HG02870 (cell line): Measurements from ENCODE around the gene TRIO.

Source experiments
- ATAC-seq: cut with Tn5 transposase; IDR thresholded peaks from one replicate; pipeline ENCODE4 v1.9.1; 2021; ENCODE audit warnings: mild to moderate bottlenecking, moderate library complexity; ENCODE audit not compliant: unreplicated experiment

Gene TRIO

DNA sequence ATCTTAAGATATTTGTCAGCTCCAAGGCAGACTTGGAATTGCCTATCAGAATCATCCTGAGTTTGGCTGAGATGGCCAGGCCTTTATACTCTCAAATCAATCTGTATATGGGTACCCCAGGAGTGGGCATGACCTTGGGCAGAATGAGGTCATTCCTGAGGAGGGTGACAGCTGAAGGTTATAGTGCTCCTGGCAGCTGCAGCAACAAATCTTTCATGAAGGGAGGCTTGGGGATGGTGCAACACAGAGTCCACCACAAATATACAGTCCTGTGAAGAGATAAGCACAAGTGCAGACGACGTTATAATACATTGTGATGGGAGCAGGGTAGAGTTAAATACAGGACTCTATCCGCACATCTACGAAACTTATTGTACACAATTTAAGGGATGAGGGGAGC, 21.1 kb upstream of the TRIO start:
- ATAC-seq: no peak

DNA sequence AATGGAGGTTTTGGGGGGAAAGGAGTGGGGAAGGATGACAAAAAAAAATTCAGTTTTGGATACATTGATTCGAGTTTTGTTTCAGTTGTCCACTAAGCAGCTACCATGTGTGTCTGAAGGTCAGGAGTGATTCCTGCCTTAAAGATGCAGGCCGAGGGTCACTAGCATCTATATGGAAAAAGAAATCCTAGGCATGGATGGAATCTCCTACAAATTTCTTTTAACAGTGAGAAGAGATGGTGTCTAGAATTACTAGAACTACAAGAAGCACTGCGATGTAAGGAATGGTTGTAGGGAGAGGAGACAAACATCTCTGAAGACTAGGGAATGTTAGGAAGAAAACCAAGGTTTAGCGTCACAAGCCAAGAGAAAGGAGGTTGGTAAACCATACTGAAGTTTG, 19.6 kb upstream of the TRIO start:
- ATAC-seq: no peak

DNA sequence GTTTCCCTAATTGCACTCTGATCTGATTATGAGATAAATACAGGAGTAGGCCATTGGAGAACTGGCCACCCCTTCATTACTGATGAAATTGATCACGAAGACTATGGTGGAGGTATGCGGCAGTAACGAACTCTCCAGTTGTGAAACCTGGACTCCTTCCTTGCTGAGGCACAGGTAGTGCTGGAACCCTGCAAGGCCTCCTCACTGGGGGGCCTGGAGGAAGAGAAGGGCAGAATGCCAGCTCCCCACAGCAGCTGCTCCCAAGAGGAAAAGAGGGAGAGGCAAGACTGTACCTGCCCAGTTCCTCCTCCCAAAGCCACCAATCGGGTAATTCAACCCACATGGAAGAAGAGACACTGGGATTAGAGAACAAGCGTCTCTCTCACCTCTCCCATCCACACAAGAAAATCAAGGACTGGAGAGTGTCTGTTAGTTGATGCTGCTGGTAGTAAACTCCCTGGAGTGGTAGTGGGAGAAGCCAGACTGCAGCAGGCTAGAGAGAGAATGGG, 19.1 kb upstream of the TRIO start:
- ATAC-seq: no peak

DNA sequence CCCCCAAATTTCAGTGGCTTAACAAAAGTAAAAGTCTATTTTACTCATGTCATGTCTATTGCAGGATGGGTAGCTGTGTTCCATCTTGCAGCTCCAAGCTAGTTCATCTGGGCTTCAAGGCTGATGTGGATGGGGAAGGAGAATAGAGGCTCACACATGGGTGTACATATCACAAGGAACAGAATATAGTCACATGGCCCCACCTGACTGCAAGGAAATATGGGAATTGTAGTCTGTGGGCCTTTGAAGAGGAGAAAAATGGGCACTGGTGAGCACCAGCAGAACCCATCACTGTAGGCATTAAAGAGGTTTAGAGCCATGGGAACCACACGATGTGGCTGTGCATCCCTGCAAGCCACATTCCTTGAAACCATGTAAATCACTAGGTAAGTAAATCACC, 17.9 kb upstream of the TRIO start:
- ATAC-seq: no peak

DNA sequence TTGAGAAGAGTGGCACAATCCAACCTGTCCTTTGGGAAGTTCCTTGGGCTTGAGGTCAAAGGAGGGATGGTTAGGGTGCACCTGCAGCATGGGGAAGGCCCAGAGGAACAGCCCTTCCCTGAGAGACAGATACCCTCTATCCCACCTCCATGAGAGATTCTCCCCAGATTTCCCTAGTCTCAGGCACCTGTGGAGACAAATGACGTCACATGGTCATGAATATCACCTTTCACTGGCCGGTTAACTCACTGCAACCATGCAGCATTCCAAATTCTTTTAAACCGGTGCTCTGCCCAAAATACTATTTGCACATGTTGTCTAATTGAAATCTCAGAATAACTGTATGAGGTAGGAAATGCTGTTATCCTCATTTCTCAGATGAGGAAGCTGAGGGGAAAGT, 15.6 kb upstream of the TRIO start:
- ATAC-seq: no peak

DNA sequence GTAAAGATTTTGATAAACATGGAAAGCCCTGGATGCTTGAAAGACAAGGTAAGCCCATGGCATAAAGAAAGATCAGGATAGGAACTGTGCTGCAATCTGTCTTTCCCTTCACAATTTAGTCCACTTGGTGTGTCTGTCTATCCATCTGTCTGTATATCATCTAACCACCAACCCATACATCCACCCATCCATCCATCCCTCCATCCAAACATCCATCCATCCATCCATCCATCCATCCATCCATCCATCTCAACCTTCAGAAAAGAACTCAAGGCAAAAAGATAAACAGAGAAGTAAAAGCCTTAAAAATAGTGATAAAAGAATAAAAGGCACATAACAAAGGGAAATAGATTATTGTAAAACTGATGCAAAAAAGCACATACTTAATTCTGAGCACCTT, 15.1 kb upstream of the TRIO start:
- ATAC-seq: no peak

DNA sequence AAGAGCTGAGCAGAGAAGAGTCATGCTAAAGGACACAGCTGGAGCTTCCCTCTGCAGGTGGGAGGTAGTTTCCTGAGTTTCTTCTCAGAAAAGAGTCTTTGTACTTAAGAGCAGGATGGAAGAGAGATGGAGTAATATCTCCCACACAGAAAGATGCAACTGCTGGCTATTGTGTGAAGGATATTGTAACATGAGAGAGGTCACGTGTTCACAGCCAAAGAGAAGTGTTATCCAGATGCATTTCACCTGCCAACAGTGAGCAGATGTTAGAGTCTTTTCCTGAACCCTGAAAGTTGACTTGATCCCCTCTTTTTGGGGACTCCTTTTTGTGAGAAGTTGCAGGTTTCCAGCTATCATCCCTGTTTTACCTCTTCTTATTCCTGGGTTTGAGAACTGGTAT, 14.0 kb upstream of the TRIO start:
- no peak for ATAC-seq

DNA sequence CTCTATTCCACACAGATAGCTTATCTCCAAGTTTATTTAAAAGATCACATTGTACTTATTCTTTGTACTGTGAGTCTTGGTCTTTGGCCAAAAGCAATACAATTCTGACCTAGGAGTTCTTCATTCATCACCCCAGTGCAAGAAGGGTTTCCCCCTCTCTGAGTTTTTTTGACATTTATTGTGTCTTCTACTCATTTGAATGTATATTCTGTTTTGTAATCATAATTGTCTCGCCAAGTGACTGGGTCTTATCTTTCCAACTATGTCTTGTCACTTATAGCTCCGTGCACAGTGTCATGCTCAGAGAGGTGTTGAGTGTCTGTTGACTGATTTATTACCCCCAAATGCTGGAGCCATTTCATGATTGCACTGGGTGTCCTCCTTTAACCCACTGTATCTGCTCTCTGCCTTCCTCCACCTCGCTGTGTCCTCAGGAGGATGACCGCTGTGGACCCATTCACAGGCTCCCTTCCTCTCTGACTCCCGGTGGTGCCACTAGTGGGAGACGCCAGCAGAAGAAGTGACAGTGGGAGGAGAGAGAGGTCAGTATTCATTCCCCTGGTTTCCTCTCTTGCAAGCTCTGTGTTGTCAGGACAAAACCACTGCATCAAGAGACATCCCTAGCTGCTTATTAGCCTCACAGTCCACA, 11.2 kb upstream of the TRIO start:
- ATAC-seq: no peak

DNA sequence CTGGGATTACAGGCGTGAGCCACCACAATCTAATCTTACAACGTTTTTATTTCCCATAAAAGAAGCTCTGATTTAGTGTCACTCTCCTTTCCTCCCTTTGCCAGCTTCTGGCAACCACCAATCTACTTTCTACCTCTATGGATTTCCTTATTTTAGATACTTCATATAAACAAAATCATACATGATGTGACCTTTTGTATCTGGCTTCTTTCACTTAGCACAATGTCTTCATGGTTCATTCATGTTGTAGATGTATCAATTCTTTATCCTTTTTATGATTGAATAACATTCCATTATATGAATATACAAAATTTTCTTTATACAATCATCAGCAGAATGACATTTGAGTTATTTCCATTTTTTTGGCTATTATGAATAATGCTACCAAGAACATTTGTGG, 9.7 kb upstream of the TRIO start:
- no peak for ATAC-seq

DNA sequence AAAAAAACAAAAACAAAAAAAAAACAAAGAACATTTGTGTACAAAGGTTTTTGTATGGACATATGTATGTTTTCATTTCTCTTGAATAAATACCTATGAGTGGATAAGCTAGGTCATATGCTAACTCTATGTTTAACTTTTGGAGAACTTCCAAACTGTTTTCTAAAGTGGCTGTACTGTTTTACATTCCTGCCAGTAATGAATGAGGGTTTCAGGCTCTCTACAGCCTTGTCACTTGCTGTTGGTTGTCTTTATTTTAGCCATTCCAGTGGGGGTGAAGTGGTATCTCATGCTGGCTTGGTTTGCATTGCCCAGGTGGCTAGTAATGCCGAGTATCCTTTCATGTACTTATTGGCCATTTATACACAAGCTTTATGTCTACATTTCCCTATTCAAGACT, 9.1 kb upstream of the TRIO start:
- ATAC-seq: no peak

DNA sequence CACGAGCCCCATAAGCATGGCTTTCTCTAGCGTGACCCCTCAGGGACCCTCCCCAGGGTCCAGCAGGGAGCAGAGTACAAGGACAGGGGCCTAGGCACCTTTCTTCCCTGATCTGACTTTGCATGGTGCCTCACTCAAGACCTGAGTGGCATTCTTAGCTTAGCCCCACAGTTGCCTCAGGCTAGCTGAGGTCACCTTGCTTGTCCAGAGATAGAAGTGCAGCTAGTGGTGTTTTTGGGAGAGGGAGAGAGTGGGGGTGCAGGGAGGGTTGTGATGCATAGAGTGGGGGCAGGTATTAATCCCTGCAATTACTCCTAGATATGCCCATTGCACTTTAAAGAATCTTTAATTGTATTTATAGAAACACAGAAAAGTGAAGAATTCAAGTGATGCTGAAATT, 8.4 kb upstream of the TRIO start:
- no peak for ATAC-seq

DNA sequence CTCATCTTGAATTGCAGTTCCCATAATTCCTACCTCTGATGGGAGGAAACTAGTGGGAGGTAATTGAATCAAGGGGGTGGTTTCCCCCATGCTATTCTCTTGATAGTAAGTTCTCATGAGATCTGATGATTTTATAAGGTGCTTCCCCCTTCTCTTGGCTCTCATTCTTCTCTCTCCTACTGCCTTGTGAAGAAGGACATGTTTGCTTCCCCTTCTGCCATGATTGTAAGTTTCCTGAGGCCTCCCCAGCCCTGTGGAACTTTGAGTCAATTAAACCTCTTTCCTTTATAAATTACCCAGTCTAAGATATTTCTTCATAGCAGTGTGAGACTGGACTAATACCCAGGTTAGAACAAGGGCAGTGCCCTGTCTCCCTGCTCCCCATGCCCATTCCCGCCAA, 7.5 kb upstream of the TRIO start:
- no peak for ATAC-seq

DNA sequence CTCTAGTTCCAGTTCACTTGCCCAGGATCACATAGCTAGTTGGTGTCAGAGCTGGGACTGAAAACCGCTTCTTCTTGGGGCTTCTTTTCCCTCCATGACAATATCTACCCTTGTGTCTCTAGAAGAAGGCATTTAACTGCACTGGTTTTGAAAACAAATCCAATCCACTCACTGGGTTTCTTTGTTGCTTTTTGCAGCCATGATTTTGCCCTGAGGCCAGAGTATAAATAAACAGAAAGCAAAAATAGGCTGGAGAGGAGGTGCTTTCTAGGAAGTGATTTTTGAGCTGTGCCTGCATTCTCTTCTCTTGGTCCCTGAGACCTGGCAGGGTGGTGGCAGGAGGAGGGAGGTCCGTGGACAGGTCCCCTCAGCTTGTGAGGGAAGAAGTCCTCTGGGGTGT, 6.9 kb upstream of the TRIO start:
- ATAC-seq: no peak

DNA sequence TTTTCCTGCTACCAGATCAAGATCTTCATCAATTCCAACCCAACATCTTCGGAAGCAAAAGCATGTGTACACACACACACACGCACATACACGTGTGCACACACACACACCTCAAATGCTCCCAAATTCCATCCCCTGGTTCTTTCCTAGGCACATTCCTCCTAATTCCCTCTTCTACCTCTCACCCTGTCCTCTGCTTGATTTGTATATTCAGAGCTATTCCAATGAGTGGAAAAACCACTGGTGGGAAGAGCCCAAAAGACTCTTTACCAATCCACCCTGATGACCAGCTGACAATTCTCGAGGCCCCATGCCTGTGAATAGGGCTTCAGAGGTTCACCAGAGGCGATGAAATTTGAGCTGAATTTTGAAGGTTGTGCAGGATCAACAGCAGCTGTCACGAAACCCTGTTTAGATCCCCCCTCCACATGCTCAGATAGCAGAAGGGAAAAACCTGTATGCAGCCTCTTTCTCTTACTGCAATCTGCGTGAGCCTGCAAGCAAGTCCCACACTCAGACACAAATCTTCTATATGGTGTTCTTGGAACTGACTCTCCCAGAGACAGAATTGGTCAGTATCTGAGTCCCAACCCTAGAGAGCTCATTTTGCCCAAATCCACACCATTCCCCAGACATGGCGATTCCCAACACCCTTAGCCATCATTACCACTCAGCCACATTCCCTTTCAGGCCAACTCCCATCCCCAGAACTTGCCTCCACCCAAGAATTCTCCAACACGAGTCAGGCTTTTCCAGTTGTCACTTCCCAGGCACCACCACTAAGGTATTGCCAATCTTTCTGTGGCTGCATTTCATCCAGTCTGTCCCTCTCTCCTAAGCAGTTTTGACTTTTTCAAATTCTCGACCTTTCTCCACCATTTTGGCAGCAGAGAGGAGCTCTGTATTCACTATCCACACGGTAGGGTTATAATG, 4.3 kb upstream of the TRIO start:
- no peak for ATAC-seq

DNA sequence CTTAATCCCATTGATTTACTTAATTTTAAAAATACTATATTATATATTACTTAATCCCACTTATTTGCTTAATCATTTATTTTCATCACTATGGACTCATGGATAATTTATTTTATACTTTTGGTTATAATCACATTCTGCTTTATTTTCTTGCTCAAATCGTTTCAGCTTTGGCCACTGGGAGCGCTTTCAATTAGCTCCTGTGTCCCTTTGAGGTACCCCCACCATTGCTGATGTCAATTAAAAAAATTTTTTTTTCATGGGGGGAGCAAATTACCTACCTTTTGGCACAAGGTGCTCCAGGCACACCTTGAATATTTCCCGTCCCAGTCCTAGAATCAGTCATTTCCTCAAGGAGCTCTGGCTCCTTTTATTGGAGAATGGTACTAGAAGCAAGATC, 1.4 kb upstream of the TRIO start:
- no peak for ATAC-seq

DNA sequence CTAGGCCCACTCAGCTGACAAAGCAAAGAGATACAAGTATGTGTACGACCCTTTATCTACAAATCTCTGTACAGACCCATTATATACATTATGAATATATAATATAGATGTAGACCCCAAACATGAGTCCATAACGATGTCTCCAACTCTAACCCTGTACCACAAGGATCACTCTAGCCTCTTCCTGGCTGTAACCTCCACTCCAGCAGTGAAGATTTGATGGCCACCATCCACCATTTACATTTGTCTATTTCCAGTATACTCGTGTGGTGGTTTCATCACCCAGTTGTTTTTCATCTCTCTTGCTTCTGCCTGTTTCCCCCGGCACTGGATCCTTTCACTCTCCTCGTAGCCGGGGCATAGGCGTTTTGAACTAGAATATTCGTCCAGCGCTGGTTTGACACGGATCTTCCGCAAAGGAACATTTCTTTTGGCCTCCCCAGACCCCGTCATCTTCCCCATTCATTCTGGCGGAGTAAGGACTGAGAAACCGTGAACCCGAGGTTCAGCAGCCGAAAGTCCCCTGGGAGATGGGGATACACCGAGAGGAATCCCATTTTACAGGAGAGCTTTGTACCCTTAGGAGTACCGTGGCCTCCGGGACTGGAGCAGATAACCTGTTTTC, 828 bp upstream of the TRIO start:
- no peak for ATAC-seq

DNA sequence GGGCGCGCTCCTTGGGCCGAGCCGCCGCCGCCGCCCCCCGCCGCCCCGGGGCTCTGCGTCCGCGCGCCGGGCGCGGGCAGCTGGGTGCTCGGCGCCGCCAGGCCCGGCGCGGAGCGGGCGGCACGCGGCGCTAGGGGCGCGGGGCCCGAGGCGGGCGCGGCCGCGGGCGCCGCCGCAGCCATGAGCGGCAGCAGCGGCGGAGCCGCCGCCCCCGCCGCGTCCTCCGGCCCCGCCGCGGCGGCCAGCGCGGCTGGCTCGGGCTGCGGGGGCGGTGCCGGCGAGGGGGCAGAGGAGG, 351 bp downstream of the TRIO start:
- ATAC-seq: peak; percentile 2

DNA sequence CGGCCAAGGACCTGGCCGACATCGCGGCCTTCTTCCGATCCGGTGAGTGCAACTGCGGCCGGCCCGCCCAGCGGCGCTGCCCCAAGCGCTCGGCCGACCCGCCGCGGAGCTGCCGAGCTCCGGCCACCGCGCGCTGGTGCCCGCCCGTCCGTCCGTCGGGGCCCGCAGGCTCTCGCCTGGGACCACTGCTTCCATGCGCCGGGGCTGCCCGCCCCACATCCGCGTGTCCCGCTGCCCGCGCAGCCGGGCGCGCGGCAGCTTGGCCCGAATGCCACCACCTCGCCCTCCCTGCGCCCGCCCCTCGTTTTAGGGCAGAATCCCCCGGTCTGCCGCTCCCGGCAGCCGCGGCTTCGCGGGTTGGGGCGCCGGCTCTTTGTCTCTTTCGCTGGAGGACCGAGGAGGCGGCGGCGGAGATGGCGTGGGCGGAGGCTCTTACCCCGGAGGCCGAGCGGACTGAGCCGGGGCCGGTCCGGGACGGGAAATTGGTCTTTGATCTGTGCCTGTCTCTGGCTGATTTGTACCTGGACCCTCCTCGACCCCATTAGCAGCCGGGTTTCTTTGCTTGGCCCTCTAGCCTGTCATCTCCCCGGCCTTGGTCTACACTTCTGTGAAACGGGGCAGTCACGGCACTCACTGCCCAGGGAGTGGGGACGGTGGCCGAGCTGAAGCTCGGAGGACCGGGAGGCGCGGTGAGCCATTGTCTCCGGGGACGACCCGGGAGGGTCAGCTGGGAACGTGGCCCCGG, 871 bp downstream of the TRIO start:
- peak; percentile 11 for ATAC-seq

DNA sequence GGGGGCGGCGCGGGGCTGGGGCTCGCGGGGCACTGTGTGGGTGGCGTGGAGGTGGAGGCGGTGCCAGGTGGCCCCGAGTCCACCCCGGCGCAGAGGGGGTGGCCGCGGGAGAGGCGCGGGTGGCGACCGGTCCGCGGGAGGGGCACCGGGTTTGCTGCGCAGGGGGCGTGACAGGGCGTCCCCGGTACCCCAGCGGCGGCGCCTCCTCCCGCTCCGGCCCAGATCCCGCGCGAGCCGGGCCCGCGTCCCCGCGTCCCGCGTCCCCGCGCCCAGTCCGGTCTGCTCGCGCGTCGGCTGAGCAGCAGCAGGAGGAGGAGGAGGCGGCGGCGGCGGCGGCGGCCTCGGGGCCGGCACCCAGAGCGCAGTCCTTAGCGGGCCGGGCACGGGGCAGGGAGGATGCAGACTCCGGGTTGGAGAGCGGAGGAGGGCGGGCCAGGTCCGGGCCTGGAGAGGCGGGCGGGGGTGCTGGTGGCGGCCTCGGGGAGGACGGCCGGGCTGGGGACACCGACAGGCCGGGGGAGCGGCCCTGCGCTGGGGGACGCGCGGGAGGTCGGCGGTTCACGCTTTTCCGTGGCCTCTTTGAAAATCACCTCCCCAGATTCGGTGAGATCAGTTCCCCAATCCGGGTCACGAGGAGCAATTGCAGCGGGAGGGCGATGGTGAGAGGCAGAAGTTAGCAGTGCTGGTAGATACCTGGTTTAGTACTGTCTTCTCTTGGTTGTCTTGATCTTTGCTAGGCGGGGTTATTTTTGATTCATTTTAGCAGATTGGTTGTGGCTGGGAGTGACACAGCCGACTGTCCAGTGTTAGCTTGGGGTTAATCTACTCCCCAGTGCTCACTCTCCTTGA, 1.7 kb downstream of the TRIO start:
- ATAC-seq: peak; percentile 62
